GM12874 (cell line): ENCODE measurements around the gene TBX5.

Experiments
- CTCF ChIP-seq: IDR thresholded peaks from 2 replicates; pipeline ENCODE4 v1.5.1; 2011; ENCODE audit warnings: low read depth, mild to moderate bottlenecking, control low read depth, low read length, moderate library complexity; ENCODE audit not compliant: insufficient read depth

The TBX5 gene

GRCh38 chr12:114425031-114425626, 19.2 kb upstream of the TBX5 start:
- no peak for TF ChIP-seq CTCF

- no peak for TF ChIP-seq CTCF
Measured at GRCh38 chr12:114420944-114421335, 15.0 kb upstream of the TBX5 start.

DNA sequence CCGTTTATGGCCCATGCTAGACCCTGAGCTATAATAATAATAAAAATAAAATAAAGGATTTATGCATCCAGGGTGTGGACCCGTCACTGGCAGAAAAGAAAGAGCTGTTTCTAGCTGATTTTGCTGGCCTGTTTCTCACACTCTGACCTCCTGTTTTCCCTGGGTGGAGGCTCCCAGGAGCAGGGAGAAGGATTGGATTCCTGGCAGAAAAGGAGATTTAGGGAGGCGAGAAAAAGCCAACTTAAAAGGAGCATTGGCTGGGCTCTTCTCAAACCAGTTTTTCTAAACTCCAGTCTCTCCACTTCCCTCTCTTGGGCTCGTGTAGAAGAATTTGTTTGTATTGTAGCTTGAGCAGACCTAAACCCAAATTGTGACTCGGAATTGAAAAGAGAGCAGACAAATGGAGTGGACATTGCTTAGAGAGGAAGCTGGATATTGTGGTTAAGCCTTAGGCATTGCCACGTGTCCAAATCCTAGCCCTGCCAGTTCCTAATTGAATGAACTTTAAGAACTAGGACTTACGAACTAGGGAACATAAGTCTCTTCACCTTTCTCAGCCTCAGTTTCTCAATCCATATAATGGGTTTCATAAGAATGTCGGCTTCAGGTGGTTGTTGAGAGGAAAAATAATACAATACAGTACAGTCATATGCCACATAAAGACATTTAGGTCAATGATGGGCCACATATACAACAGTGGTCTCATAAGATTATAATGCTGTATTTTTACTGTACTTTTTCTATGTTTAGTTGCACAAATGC, 14.4 kb upstream of the TBX5 start:
- TF ChIP-seq CTCF: no peak

DNA sequence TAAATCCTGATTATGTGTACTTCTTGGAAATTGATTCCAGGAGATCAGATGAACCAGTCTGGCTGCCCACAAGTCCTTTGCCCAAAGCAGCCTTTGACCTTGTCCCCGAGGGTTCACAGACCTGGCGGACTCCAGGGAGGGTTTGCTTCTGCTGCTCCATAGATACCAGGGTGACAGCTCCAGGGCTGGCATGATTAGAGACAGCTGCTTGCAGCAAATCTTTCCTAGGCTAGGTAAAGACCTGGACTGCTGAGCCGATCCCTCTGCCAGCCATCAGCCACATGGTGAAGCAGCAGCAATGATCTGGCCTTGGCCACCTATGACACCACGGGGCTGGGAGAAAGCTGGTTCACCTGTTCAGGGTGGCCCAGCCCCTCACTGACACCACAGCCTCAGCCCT, 10.1 kb upstream of the TBX5 start:
- no peak for TF ChIP-seq CTCF

GRCh38 chr12:114415525-114415868, 9.6 kb upstream of the TBX5 start:
- no peak for TF ChIP-seq CTCF

DNA sequence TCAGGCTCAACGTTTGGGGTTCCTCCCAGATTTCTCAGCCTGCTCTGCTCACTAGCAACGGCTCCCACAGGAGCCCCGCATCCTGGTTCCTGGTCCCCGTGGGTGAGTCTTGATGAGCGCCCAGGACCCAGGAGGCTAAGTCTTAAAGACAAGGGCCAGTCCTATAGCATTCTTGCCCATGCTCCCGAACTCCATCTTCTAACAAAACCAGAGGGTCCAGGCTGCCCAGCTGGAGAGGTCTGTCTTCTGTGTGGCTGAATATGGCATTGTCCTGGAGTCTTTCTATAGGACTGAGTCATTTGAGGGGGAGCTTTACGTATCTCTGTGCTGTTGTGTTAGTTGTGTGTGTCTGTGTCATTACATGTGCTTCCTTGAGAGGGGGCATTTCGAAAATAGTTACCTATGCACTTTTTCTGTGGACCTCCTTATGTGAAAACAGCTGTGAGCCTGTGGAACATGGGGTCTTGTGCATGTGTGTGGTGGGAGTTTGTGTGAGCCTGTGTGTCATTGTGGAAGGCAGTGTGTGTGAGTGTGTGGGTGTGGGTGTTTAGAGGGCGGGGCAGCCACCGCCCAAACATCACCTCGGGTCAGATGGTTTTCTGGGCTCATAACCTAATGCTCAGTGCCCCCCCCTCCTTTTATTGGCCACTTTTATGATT, 9.1 kb upstream of the TBX5 start:
- no peak for TF ChIP-seq CTCF

DNA sequence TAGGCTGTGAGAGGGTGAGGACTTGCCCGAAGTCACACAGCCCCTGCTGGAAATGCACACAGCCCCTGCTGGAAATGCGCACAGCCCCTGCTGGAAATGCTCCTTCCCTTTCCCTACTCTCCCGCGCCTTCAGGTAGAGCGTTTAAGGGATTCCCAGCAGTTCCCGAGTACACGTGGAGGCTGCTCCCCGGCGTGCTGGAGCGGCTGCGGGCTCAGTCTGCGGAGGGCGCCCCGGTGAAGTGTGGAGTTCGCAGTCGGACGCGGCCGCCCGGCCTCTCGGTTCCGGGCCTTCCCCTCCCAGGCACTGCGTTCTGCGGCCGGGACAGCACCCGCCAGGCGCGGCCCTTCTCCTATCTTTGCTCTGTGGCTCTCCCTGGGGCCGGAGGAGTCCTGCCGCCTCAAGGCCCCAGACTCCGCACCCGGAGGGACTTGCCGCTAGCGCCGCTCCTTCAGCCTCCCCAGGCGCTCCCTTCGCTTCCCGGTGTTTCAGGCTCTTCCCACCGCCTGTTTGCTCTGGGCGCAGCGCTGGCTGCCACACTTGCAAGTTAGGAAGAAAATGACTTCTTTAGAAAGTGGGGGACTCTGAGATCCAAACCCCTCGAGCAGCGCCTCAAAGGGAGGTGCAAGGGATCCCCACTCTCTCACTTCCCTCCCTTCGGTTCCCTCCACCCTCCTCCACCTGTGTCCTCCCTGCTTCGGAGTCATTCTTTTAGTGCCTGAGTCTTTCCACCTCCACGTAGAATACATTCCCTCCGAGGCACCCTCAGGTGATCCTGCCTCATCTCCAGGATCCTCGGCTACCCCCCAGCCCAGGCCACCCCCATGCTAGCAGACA, 8.3 kb upstream of the TBX5 start:
- TF ChIP-seq CTCF: no peak
